ELF-1 (cell line): ENCODE data around the gene PLAGL1.
"Not testable (repeated sequence)": the region's sequence is repeated elsewhere in the genome, so short reads cannot be mapped to it uniquely, and the experiment has no call there.

Experiments used
- DNase-seq: peaks from one replicate; pipeline ENCODE4 v3.0.0-alpha.2; 2016; ENCODE audit warnings: low read depth, low spot score

The PLAGL1 gene

DNA sequence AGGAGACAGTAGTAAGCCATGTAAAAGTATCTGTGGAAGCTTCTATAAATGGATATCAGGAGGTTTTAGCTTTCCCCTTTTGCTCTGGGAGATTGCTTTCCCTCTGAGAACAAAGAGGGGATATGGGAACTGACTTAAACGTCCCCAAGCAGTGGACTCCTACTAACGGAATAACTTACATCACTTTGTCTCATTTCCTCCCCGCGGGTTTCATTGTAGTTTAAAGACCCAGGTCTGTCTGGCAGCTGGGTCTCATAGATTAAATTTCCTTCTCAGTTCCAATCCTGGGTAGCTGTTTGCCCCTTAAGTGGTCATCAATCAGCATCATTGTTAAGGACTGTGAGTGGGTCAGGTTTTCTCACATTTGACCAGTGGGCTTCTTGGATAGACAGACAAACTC, 68.7 kb downstream of the PLAGL1 start:
- DNase-seq = no peak

DNA sequence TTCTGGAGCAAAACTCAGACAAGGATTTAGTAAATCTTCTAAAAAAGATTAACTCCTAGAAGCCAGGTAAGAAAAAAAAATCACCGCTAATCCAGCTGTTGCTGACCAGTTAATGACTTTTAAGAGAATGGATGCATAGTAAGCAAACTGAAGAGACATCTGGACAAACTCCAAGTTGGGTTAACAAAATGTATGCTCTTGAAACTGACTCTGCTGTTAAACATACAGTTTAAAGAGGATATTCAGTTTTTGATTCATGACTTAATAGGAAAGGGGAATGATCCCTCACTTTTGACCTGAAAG, 70.4 kb downstream of the PLAGL1 start:
- DNase-seq = no peak

DNA sequence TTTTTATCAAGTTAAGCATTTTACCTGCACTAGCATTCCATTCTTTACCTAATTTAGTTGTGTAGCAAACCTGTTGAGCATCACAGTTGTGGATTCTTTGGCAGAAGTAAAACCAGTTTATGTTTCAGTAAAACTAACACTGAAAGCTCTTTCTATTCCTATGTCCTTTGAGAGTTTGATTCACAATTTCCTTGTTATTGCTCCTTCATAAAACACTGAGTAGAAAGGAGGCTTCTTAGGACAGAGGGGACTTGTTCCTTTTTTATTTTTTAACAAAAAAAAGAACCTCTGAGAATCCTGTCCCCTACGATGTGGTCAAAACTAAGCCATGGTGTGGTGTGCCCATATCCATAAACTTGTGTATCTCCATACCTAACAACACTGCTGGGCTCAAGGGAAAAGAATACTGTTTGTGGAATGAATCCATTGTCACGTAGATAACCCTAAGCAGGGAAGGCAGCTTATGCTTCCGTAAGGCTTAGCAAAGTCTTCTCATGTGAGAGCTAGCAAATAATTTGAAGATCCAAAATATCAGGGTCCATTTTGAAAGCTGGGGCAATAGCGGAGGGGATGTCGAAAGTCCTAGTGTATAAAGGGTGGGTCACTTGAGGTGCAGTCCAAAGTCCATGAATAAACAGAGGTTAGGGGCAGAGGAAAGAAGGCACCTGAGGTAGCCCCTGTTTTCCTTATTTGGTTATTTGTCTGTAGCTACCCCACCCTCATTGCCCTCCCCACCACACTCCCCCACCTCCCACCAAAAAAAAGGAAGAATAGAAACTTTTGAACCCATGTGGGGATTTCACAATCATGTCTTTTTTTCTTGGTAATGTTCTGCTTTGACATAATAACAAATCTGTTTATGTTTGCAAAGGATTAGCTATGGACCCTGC, 71.0 kb downstream of the PLAGL1 start:
- no peak for DNase-seq

DNA sequence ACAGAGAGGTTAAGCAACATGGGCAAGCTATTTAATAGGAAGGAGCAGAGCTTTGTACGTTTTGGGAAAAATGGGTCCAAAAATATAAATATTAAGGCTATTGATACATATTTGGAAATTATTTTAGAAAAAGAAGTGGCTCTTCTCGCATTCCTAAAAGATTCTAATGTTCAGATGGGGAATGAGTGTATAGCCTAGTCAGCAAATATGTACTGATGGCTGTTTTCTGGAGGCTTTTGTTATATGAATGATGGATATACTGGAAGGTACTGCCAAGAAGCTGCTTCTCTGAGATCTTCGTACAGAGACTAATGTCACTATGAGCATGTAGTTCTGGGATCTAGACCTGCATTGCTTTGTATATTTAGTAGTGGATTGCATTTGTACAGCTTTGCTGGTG, 71.7 kb downstream of the PLAGL1 start:
- no peak for DNase-seq

DNA sequence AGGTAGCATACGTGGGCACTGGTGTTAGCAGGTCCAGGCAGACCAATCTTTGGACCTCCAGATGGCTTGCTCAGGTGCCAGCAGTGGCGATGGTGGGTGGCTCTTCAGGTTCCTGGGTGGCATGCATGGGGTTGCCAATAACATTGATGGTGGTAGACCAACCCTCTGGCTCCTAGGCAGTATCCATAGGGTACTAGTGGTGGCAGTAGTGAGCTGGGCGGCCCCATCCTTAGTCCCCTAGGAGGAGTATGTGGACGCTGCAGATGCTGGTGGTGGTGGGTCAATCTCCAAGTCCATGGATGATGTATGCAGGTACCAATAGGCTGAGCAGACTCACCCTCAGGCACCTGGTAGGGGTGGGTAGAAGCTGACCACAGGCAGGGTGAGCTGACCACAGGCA, 73.2 kb downstream of the PLAGL1 start:
- DNase-seq = no peak

DNA sequence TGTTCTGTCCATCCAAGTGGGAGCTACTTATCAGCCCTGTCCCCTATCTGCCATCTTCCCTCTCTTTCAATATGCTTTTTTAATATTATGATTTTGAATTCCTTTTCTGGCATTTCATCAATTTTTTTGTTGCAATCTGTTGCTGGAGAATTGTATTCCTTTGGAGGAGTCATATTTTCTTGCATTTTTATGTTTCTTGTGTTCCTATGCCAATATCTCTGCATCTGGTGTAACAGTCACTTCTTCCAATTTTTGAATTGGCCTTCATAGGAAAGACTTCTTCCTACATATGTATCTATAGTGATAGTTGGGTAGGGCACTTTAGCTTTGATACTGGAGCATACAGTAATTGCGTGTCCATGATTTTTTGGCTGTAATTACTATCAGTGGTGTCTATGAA, 73.7 kb downstream of the PLAGL1 start:
- no peak for DNase-seq

DNA sequence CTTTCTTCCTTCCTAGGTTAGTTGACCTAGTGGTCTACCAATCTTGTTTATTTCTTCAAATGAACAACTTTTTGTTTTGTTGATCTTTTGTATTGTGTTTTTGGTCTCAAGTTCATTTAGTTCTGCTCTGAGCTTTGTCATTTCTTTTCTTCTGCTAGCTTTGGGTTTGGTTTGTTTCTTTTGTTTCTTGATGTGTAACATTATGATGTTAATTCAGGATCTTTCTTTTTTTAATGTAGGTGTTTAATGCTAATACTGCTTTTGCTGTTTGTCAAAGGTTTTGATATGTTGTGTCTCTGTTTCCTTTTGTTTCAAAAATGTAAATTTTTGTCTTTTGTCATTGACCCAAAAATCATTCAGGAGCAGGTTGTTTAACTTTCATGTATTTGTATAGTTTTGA, 78.1 kb downstream of the PLAGL1 start:
- no peak for DNase-seq

DNA sequence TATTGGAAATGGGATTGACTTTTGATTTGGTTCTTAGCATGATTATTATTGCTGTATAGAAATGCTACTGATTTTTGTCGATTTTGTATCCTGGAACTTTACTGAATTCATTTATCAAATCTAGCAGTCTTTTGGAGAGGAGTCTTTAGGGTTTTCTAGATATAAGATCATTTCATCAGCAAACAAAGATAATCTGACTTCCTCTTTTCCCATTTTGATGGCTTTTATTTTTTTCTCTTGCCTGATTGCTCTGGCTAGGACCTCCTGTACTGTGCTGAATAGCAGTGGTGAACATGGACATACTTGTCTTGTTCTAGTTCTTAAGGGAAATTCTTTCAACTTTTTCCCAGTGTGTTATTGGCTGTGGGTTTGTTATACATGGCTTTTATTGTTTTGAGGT, 79.2 kb downstream of the PLAGL1 start:
- no peak for DNase-seq

DNA sequence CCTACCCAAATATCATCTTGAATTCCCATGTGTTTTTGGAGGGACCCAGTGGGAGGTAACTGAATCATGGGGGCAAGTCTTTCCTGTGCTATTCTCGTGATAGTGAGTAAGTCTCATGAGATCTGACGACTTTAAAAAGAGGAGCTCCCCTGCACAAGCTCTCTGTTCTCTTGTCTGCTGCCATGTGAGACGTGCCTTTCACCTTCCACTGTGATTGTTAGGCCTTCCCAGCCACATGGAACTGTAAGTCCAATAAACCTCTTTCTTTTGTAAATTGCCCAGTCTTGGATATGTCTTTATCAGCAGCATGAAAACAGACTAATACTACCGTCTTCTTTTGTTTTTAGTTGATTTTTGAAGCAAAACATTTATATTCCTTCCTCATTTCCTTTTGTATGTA, 91.0 kb downstream of the PLAGL1 start:
- not testable (repeated sequence) for DNase-seq

DNA sequence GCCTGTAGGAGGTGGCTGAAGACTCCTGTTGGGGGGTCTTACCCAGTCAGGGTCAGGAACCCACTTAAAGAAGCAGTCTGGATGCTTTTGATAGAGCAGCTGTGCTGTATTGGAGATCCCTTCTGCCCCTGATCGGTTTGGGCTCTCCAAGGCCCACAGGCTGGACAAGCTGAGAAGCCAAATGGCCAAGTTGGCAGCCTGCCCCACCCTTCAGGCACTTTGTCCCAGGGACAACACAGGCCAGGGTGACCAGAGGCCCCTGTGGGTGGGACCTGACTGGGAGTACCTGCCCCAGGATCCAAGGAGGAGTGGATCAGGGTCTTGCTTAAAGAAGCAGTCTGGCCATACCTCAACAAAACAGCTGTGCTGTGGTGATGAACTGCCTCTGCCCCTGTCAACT, 95.4 kb downstream of the PLAGL1 start:
- DNase-seq = no peak

DNA sequence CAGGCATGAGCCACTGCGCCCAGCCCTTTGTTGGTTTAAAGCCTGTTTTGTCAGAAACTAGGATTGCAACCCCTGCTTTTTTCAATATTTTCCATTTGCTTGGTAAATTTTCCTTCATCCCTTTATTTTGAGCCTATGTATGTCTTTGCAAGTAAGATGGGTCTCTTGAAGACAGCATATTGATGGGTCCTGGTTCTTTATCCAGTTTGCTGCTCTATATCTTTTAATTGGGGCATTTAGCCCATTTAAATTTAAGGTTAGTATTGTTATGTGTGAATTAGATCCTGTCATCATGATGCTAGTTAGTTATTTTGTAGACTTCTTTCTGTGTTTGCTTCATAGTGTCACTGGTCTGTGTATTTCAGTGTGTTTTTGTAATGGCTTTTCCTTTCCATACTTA, 97.0 kb downstream of the PLAGL1 start:
- no peak for DNase-seq

DNA sequence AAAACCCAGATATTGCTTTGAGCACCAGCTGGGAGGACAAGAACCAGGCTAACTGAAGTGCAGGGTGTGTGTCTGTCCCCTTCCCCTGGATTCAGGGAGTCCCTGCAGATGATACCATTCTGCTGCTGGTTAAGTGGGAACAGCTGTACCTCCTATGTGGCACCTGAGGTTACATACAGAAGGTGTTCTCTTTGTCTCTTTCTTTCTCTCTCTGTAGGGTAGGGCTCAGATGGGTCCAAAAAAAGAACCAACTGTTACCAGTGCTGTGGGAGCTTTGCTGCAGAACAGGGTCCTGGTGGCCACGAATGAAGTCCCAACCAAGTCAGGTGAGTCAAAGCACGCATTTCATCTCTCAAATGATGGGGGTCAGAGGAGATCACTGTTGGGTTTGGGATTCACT, 105.2 kb downstream of the PLAGL1 start:
- no peak for DNase-seq

DNA sequence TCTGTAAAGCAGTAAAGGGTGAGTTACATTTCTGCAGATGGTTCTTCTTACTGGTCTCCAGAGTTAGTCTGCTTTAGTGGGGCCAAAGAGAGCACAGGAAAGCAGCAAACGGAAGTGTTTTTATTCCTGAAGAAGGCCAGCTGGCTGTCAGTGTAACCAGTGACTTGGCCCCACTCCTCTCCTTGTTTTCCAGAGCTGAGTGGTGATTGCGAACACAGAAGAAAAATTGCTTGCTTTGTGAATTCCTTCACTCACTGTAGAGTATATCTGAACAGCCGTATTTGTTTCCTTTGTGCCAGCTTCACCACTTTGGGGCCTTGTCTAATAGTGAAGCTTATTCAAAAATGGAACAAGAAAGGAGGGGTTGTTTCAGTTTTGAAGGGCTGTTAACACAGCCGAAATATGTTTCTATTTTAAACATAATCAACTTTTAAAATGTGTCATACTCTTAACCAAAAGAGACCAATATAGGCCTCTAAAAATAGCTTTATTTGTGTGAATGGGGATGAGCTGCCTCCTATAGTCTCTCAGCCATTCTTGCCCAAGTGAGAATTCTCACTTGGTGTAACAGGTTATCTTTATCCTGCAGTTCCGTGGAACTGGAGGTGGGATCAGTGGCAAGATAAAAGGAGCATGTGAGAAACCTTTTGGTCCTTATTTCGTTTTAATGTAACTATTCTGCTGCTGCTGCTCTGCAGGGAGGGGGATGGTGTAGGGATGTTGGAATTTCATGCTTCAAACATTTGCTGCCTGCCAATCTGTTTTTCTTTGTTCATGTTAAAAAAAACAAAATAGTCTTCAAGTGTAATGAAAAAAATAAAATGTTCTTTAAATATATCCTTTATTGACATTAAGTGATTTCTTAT, 105.9 kb downstream of the PLAGL1 start:
- no peak for DNase-seq

DNA sequence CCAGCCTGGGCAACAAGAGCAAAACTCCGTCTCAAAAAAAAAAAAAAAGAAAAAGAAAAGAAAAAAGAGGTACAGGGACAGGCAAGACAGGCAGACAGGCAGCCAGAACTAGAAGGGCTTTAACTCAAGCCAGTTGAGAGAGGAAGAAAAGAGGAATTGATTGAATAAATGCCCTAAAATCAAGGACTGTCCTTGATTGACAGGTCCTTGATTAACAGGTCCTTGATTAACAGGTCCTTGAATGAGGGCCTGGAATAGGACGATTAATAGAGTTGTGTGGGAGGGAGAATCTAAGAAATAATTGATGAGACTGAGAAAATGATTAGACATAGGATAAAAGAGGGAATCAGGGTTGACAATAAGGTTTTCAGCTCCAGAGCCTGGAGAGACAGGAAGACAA, 107.7 kb downstream of the PLAGL1 start:
- no peak for DNase-seq

DNA sequence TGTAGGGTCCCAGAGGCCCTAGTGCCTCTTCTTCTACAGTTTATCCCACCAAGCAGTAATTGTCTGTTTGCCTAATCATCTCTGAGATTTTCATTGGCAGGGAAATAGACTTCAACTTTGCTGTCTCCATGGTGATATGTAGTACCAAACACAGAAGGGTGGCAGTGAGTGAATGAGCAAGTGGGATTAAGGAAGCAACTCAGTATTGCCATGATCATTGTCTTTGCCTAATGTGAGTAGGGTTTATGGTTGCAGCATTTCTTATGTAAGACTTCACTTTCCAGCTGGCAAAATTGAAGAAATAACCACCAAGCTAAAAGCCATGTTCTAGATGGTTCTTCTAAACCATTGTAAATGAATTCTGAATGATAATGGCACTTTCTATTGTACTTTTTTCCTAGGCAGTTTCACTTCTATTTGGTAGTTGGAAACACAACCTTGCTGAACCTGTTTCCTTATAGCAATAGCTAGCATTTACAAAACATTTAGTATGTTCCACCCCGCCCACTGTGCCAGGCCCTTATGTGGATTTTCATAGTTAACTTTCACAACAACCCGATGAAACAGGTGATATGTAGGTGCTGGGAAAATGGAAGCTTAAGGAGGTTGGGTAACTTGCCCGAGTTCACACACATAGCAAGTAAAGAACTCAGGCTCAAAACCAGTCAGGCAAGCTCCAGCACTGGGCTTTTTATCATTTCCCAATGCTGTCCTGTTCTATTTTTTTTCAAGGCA, 111.8 kb downstream of the PLAGL1 start:
- DNase-seq = no peak

DNA sequence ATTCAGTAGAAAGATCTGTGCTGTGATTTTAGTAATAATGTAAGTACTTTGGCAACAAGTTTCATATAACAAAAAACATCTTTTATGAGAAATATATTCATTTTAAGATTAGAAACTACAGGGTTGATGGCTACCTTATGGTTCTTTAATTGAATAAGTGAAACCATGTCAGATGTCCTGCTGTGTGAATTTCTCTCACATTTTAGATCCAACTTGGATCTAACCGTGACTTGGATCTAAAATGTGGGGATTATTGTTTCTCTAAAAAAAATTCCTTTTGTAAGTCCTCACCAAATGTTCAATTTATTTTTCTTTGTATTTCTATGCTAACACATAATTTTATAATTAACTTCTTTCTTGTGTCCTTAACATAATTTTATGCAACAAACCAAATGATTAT, 113.4 kb downstream of the PLAGL1 start:
- no peak for DNase-seq
